ENCODE data around the gene GBF1. TPM values are rescaled to one million over a fixed set of nuclear protein-coding genes. Genes with fewer than 3 reads are reported as not detected.

The GBF1 gene
- total RNA-seq, 4 donors from 2014 or later, result 31.4 to 64.2 (median 58.7) TPM

- ATAC-seq, result peak; percentile 84 to 87
- Histone ChIP-seq H3K36me3 (peaks cover 0 to 10% of the 10 kb centered on the region in 2 donors), H3K9me3 (no peaks in the 10 kb centered on the region), H3K27me3 (no peaks in the 10 kb centered on the region), H3K4me1 (peaks cover 21 to 22% of the 10 kb centered on the region in 2 donors), H3K4me3 (peak overlapping the region; percentile 68 to 79 (median 75)), H3K27ac (peak overlapping the region; percentile 90 to 92 (median 92))
- intact Hi-C loops (cut with DNase I; ENCODE audit: low total_unique reads), result loop anchor here (1.0 to 2.0 kb wide), 7 partner anchors 28 to 252 kb away; partner anchors contain the start of gene SUFU
- TF ChIP-seq CTCF (IDR thresholded peaks at IDR 0.05 in 4 of 5, conservative IDR thresholded peaks at IDR 0.05 in 1 of 5), result peak in 4 of 5 experiments; percentile 58 to 98 (median 97)
- TF ChIP-seq POLR2A (IDR thresholded peaks at IDR 0.05), result peak; percentile 88 to 91
- DNase-seq, result peak; percentile 89 to 90
- in situ Hi-C loops (cut with MboI; ENCODE audit: low sequenced_read_pairs in 4 of 4), result loop anchor here (5.0 to 25.0 kb wide), 3 partner anchors 191 to 193 kb away; no protein-coding TSS in a partner anchor
Observed at GRCh38 chr10:102394079-102394800, 148.9 kb downstream of the GBF1 start.

- Histone ChIP-seq H3K27me3 (no peaks in the 10 kb centered on the region), H3K4me3 (peak overlapping the region; percentile 68 to 79 (median 75)), H3K36me3 (peaks cover 0 to 10% of the 10 kb centered on the region in 2 donors), H3K27ac (peak overlapping the region; percentile 90 to 92 (median 92)), H3K9me3 (no peaks in the 10 kb centered on the region), H3K4me1 (peaks cover 25% of the 10 kb centered on the region in 2 donors)
- peak in 1 of 2 donors; percentile 0 for ATAC-seq
- intact Hi-C loops (cut with DNase I; ENCODE audit: low total_unique reads), result loop anchor here (1.0 to 5.0 kb wide), 9 partner anchors 27 to 251 kb away; partner anchors contain the start of genes NOLC1, PITX3 and SUFU
- in situ Hi-C loops (cut with MboI; ENCODE audit: low sequenced_read_pairs in 4 of 4), result loop anchor here (5.0 to 25.0 kb wide), 3 partner anchors 190 to 192 kb away; no protein-coding TSS in a partner anchor
- TF ChIP-seq POLR2A (IDR thresholded peaks at IDR 0.05) (no peak), CTCF (IDR thresholded peaks at IDR 0.05 in 4 of 5, conservative IDR thresholded peaks at IDR 0.05 in 1 of 5) (no peak)
- DNase-seq, result no peak
Observed at GRCh38 chr10:102394801-102395399, 149.6 kb downstream of the GBF1 start.

- H3K36me3 ChIP-seq, result peaks cover 0 to 12% of the 10 kb centered on the region in 2 donors
- H3K4me1 ChIP-seq, result peaks cover 25 to 26% of the 10 kb centered on the region in 2 donors
- intact Hi-C loops (cut with DNase I; ENCODE audit: low total_unique reads) (loop anchor here (1.0 to 5.0 kb wide), 4 partner anchors 83 to 243 kb away; partner anchors contain the start of genes NOLC1 and PITX3), in situ Hi-C loops (cut with MboI; ENCODE audit: low sequenced_read_pairs in 4 of 4) (loop anchor here in 3 of 4 donors (10.0 to 25.0 kb wide), 2 partner anchors 189 to 192 kb away; no protein-coding TSS in a partner anchor)
- peak within 1 kb of the TSS; percentile 68 to 79 (median 75) for H3K4me3 ChIP-seq
- H3K27me3 ChIP-seq, result no peaks in the 10 kb centered on the region
- TF ChIP-seq CTCF (IDR thresholded peaks at IDR 0.05 in 4 of 5, conservative IDR thresholded peaks at IDR 0.05 in 1 of 5) (no peak), POLR2A (IDR thresholded peaks at IDR 0.05) (peak; percentile 74 to 81)
- DNase-seq (peak; percentile 70 to 82), ATAC-seq (peak; percentile 63 to 66)
- peak within 1 kb of the TSS; percentile 90 to 92 (median 92) for H3K27ac ChIP-seq
- no peaks in the 10 kb centered on the region for H3K9me3 ChIP-seq
Observed at GRCh38 chr10:102395400-102396316, 150.3 kb downstream of the GBF1 start, which contains the start of gene NFKB2. NFKB2 (plus strand) TSS chr10:102395705; CDS start chr10:102395960, 255 bp downstream.

DNA sequence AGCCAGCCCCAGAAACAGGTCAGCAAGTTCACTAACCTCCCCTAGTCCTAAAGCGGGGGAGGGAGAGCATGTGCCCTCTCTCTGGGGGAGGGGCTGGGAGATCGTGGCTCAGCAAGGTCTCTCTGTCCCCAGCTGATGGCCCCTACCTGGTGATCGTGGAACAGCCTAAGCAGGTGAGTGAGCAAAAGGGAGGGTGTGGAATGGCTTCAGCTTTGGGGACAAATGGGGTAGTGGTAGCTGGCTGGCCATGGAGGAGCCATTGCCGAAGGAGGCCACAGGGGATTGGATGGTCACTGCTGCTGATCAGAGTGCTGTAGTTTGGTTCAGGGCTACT, 151.0 kb downstream of the GBF1 start:
- in situ Hi-C loops (cut with MboI; ENCODE audit: low sequenced_read_pairs in 4 of 4), result loop anchor here in 3 of 4 donors (10.0 to 25.0 kb wide), 2 partner anchors 189 to 191 kb away; no protein-coding TSS in a partner anchor
- DNase-seq, result no peak
- TF ChIP-seq POLR2A (IDR thresholded peaks at IDR 0.05) (no peak), CTCF (IDR thresholded peaks at IDR 0.05 in 4 of 5, conservative IDR thresholded peaks at IDR 0.05 in 1 of 5) (no peak)

More for the DNA sequence above, 151.0 kb downstream of the GBF1 start:
- peak overlapping the region; percentile 68 to 79 (median 75) for H3K4me3 ChIP-seq
- peak overlapping the region; percentile 90 to 92 (median 92) for H3K27ac ChIP-seq
- H3K9me3 ChIP-seq, result no peaks in the 10 kb centered on the region
- no peak for ATAC-seq
- H3K4me1 ChIP-seq, result peaks cover 25 to 26% of the 10 kb centered on the region in 2 donors
- intact Hi-C loops (cut with DNase I; ENCODE audit: low total_unique reads), result loop anchor here (5.0 kb wide), 1 partner anchor 154 kb away; the partner anchor contains the start of gene PITX3
- H3K27me3 ChIP-seq, result no peaks in the 10 kb centered on the region
- peaks cover 0 to 18% of the 10 kb centered on the region in 2 donors for H3K36me3 ChIP-seq

Data from gastrocnemius medialis (tissue), 4 donors.